Cortex of kidney (tissue), 1 donor: ENCODE data around the gene SEMA6A.

Experiments
- DNase-seq: peaks from one replicate; lab custom pipeline; 2025; lab: John Stamatoyannopoulos, UW

Gene SEMA6A

DNA sequence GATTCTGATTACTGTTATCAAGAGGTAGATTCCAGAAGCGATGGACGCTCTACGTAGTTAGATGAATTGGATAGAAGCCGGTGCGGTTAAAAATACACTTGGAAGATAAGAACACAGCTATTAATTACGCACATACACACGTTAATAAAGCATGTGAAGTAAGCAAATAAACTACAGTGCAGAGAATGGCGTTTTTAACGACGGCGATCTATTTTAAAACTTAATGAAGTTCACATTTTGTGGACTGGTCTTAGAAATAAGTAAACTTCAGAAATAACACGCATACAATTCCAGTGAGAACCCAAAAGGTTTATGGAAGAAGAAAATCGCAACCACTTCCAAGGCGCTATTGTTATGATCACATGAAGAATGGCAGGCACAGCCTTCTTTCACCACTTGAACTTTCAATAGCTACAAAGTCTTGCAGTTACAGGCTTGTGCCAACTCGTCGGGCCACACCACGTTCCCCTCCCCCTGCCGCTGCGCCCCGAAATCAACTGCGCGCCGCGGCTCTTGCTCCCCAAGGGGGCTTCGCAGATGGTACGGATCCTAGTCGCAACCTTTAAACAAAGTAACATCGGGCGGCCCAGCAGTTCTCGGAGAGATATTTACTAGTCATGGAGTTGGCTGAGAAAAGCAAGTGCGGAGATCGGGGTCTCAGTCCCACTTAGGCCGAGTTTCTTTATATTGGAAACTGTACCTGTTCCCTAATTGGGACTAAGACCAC is 866 bp upstream of the SEMA6A start:
- DNase-seq, result no peak

GRCh38 chr5:116573702-116574366 is 789 bp downstream of the SEMA6A start:
- no peak for DNase-seq

- no peak for DNase-seq
Measured at GRCh38 chr5:116573279-116573701, 1.3 kb downstream of the SEMA6A start.

- DNase-seq, result no peak
Measured at GRCh38 chr5:116572350-116573278, 2.0 kb downstream of the SEMA6A start.

DNA sequence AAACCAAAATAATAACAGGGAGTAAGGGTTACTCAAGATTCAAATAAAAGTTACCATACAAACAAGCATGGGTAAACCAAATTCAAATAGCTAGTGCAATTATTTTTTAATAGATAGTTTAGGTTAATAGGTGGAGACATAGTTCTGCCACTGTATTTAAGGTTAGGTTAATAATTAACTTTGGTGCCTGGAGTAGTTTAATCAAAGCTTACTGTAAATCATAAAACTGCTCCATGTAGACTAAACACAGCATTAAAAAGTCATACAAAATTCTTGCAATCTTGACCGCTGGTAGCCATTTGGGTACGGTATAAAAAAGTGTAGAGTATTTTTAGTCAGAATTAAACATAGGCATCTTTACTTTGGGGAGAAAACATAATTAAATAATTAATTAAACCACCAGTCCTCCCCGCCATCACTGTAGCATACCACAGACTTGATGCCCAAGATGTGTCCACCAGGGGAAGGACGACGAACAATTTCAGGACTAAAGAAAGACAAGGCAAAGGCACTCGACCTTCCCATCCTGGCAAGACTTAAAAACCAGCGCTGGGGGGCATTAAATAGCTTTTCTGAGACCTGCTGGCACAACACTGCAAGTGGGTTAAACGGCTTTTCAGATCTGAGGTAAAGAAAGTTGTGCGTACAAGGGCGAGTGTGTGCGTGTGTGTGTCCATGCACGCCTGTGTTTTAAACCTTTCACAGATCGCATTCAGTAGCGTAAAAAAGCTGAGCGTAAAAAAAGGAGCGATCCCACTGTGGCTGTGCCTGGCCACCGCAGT is 2.9 kb downstream of the SEMA6A start:
- DNase-seq, result no peak

DNA sequence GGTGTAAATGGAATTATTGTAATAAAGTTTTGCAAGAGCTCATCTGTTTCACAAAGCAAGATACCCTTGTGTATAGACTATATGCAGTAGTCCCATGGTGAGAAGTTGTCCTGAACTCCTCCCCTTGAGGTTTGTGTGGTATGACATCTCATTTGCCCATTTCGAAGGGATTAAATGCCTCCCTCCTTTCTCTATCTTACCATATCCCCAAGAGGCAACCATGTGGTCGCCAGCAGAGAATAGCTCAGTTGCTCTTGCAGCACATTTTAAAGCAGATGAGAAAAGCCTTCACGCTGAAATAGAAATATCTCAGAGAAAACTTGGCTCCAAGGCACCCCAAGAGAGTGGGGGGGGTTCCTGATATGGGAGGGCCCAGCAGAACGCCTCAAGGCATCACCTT is 4.6 kb downstream of the SEMA6A start:
- no peak for DNase-seq

DNA sequence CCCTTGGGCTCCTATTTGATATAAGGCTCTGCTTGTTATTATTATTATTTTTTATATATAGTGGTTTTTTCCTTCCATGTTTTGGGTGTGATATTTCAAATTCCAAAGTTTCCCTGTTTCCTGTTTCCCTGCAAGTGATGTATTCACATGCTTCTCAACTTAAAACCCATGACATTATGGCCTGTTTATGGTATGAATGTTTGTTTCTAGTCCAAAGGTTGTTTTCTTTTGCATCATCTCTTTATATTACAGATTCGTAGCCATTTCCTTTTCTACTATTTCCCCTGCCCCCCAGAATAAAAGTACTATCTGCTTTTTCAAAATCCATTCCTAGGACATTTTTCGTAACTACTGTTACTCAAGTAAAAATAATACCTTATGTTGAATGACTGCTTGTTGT is 7.5 kb downstream of the SEMA6A start:
- DNase-seq, result no peak

DNA sequence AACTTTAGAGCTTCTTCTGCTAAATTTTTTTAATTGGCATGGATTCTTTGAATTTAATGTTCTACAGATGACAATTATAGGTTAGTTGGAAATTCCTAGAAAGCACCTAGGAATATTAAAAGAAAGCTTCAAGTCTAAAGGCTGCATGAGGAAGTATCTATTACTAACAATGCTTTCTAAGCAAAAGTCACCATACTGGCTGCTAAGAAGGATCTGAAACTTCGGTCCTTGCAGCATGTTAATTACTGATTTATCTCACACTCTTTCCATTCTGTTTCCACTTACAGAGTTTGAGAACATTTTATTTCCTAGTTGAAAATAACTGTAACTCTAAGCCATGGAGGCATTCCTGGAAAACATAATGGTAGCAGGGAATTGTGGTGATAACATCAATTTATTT is 8.4 kb downstream of the SEMA6A start:
- no peak for DNase-seq

GRCh38 chr5:116564756-116565490 is 9.7 kb downstream of the SEMA6A start:
- no peak for DNase-seq

DNA sequence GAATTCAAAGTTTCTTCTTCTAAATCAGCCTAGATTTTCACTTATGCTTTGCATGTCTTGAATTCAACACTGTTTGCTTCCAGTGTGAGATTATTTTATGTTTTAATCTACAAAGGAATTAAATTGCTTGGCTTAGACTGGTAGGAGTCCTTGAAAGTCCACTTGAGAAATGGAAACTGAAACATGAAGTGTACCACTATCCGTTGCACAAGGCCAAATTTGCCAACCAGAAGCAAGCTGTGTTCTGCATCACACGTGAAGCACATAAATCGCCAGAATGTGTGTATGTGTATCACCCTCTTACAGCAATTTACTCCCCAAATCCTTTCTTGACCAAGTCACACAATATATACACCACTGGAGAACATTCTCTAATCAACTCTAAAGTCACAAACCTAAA is 10.3 kb downstream of the SEMA6A start:
- DNase-seq, result no peak

DNA sequence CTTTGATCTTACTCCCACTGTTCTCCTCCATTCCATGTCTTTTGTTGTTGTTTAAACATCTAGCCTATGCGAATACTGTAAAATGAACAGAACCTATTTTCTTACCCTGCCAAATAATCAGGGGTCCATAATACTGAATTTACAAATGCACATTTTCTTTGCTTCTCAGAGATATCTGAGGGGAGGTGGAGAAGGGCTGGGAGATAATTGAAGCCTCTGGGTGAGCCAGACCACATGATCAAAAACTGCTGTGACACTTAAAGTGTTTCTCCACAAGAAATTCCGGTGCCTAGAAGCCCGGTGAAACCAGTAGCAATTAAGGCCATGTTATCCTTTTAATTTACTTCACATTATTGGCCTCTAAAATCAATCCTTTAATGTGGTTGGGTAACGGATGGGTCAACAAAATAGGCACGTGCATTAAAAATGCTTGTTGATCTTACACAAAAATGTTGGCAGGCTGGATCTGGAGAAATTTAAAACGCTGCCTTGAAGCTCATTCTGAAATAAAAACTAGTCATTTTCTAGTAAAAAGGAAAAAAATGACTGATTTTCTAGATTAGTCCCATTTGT is 10.8 kb downstream of the SEMA6A start:
- no peak for DNase-seq

DNA sequence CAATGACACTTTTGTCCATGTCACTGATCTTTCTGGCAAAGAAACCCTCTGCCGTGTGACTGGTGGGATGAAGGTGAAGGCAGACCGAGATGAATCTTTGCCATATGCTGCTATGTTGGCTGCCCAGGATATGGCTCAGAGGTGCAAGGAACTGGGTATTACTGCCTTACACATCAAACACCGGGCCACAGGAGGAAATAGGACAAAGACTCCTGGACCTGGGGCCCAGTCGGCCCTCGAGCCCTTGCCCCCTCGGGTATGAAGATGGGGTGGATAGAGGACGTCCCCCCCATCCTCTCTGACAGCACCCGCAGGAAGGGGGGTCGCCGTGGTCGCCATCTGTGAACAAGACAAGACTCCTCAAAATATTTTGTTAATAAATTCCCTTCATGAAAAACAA is 12.0 kb downstream of the SEMA6A start:
- DNase-seq, result no peak

GRCh38 chr5:116561658-116562057 is 13.0 kb downstream of the SEMA6A start:
- no peak for DNase-seq

DNA sequence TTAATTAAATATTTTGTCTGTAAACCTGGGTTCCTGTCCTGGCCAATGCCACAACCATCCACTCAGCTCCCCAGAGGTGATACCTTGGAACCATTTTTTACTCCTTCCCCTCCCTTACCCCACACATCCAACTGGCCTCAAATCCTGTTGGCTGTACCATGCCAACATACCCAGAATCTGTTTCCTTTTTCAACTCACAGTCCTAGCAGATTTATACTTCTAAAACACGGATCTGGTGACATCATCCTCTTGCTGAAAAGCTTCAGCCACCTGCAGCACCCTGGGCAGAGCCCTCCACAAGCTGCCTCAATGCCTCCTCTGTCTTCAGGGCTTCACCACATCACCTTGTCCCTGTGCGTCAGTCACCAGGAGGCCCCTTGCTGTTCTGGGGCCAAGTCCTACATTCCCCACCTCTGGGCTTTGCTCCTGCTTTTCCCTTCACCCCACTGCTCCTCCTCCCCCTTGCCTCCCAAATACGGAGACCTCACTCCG is 14.9 kb downstream of the SEMA6A start:
- DNase-seq, result no peak

DNA sequence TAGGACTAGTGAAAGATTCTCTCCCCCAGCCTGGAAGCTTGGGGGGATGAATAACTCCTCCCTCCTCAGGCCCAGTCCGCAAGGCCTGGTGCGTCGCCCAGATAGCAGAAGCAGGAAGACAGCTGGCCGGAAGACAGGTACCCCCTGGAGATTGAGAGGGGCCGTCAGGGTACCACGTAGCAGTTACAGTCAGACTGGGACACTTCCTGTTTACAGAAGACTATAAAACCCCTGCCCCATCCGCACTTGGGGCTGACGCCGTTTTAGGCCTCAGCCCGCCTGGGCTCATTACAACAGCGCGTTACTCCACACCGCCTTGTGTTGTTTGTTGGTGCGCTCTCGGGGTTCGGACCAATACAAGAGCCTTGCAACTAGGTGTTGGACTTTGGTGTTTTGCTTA is 15.4 kb downstream of the SEMA6A start:
- no peak for DNase-seq

DNA sequence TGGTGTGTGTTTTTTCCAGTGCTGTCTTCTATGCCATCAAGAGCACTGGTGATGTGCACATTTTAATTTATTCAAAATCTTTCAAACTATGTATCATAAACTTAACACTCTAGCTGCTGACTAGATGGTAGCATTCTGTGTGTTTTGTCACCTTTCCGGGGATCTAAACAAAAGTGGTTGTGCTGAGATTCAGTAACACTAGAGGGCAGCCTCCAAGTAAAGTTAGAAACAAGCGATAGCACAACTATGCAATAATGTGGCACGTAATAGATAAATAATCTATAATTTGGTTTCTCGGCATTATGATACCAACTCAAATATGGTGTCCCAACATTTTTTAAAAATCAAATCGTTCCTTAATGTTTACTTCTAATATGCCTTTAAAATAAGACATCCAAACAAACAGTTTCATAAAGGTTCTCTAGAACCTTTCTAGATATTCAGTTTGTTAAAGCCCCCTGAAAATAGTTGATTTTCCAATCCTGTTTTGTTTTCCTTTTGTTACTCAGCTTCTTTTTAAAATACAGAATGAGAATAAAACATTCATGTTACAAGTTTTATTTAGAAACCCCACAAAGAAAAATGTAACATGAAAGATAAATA is 16.9 kb downstream of the SEMA6A start:
- no peak for DNase-seq

- DNase-seq, result no peak
Measured at GRCh38 chr5:116554764-116555163, 19.9 kb downstream of the SEMA6A start.

DNA sequence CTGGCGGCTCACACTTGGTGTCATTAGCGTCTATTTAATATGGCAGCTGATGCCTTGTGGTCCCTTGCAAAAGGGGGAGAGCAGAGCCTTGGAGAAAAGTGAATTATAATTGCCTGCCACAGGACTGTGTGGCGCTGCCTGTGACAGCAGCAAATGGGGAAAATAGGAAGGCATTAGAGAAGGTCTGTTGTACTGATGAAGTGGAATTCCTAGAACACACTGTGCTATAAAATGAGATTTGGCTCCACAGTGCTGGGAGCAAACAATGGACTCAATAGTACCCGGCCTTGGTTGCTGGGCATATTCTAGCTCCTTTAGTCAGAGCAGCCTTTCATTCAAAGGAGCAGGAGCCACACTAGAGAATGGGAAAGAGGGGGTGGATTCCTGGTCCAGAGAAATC is 21.3 kb downstream of the SEMA6A start:
- no peak for DNase-seq

- no peak for DNase-seq
Measured at GRCh38 chr5:116550082-116550481, 24.5 kb downstream of the SEMA6A start.

DNA sequence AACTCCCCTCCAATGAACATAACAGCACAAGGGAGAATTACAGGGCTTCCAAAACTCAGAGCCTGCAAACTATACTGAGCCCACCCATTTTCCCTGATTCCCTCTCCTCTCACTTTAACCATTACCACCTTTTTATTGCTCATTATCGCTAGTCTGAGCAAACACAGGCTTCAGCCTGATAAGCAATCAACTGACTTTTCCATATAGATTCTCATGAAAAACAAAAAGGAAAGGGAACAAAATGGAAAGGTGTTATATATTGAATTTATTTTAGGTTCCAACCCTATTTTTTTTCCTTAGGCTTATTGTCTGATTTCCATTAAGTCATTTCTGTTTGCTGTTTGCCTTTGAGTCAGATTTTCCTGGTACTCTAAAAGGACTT is 27.9 kb downstream of the SEMA6A start:
- DNase-seq, result no peak
